Forelimb muscle (tissue), 1 donor: ENCODE measurements around the gene CD2AP. TPM values are rescaled to one million over a fixed set of nuclear protein-coding genes. Genes with fewer than 3 reads are reported as not detected.
"Not testable (repeated sequence)": the region's sequence is repeated elsewhere in the genome, so short reads cannot be mapped to it uniquely, and the experiment has no call there.

Experiments used
- DNase-seq: peaks from one replicate; pipeline ENCODE4 v3.0.0-alpha.2; 2013; ENCODE audit warnings: low read depth
- polyA plus RNA-seq: library from polyadenylated mRNA; unstranded; fragments of 120-200 nt; gene quantifications from one replicate; pipeline ENCODE4 v1.2.1, GENCODE V29; 2013; ENCODE audit not compliant: insufficient read length

Gene CD2AP
- polyA plus RNA-seq, 1 donor = 9.3 TPM

GRCh38 chr6:47496935-47497579 lies 19.5 kb downstream of the CD2AP start:
- DNase-seq = no peak

- no peak for DNase-seq
Measured at GRCh38 chr6:47502920-47503319, 25.3 kb downstream of the CD2AP start.

GRCh38 chr6:47509937-47510336 lies 32.3 kb downstream of the CD2AP start:
- DNase-seq = no peak

- no peak for DNase-seq
Measured at GRCh38 chr6:47512872-47513271, 35.3 kb downstream of the CD2AP start.

- DNase-seq = no peak
Measured at GRCh38 chr6:47519279-47519678, 41.7 kb downstream of the CD2AP start.

- DNase-seq = no peak
Measured at GRCh38 chr6:47520282-47520681, 42.7 kb downstream of the CD2AP start.

- DNase-seq = no peak
Measured at GRCh38 chr6:47521961-47522360, 44.4 kb downstream of the CD2AP start.

GRCh38 chr6:47524136-47524845 lies 46.7 kb downstream of the CD2AP start:
- DNase-seq = no peak

- DNase-seq = no peak
Measured at GRCh38 chr6:47525330-47526057, 47.9 kb downstream of the CD2AP start.

GRCh38 chr6:47527274-47527673 lies 49.7 kb downstream of the CD2AP start:
- no peak for DNase-seq

GRCh38 chr6:47529734-47530133 lies 52.1 kb downstream of the CD2AP start:
- no peak for DNase-seq

GRCh38 chr6:47532981-47533585 lies 55.5 kb downstream of the CD2AP start:
- no peak for DNase-seq

GRCh38 chr6:47534063-47534462 lies 56.5 kb downstream of the CD2AP start:
- DNase-seq = no peak

GRCh38 chr6:47535316-47536225 lies 58.0 kb downstream of the CD2AP start:
- peak; percentile 59 for DNase-seq

- no peak for DNase-seq
Measured at GRCh38 chr6:47536816-47537401, 59.3 kb downstream of the CD2AP start.

GRCh38 chr6:47545223-47545622 lies 67.6 kb downstream of the CD2AP start:
- no peak for DNase-seq

- no peak for DNase-seq
Measured at GRCh38 chr6:47551670-47552069, 74.1 kb downstream of the CD2AP start.

- no peak for DNase-seq
Measured at GRCh38 chr6:47552319-47552718, 74.7 kb downstream of the CD2AP start.

GRCh38 chr6:47553243-47553642 lies 75.7 kb downstream of the CD2AP start:
- not testable (repeated sequence) for DNase-seq

GRCh38 chr6:47556459-47556858 lies 78.9 kb downstream of the CD2AP start:
- DNase-seq = not testable (repeated sequence)

- no peak for DNase-seq
Measured at GRCh38 chr6:47563162-47563561, 85.6 kb downstream of the CD2AP start.
